Measurements from ENCODE around the gene LRRC37B.
"Not testable (repeated sequence)": the region's sequence is repeated elsewhere in the genome, so short reads cannot be mapped to it uniquely, and the experiment has no call there.

DNA sequence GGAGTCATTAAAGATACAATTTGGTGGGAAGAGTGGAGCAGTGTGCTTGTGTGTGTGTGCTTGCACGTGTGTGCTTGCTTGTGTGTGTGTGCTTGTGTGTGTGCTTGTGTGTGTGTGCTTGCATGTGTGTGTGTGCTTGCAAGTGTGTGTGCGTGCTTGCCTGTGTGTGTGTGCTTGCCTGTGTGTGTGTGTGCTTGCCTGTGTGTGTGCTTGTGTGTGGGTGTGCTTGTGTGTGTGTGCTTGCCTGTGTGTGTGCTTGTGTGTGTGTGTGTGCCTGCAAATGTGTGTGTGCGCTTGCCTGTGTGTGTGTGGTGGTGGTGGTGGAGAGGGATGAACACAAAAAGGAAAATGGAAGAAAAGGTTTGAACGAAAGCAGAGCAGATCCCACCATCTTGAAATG is 20.1 kb downstream of the LRRC37B start:
- TF ChIP-seq, protein P1, sequence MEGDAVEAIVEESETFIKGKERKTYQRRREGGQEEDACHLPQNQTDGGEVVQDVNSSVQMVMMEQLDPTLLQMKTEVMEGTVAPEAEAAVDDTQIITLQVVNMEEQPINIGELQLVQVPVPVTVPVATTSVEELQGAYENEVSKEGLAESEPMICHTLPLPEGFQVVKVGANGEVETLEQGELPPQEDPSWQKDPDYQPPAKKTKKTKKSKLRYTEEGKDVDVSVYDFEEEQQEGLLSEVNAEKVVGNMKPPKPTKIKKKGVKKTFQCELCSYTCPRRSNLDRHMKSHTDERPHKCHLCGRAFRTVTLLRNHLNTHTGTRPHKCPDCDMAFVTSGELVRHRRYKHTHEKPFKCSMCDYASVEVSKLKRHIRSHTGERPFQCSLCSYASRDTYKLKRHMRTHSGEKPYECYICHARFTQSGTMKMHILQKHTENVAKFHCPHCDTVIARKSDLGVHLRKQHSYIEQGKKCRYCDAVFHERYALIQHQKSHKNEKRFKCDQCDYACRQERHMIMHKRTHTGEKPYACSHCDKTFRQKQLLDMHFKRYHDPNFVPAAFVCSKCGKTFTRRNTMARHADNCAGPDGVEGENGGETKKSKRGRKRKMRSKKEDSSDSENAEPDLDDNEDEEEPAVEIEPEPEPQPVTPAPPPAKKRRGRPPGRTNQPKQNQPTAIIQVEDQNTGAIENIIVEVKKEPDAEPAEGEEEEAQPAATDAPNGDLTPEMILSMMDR (conservative IDR thresholded peaks at IDR 0.05 in 1 of 2, IDR thresholded peaks at IDR 0.05 in 1 of 2; ENCODE audit: extremely low read depth in 1 of 2, insufficient read depth in 1 of 2, low read depth in 1 of 2, low read length in 2 of 2), result not testable (repeated sequence)
- TF ChIP-seq EZH2 (IDR thresholded peaks at IDR 0.05; ENCODE audit: borderline replicate concordance, low read length), result not testable (repeated sequence)
